HL-60 (cell line): ENCODE data around the gene PTPRN2.

Experiments used
- DNase-seq, 2 experiments: peaks; one replicate each; pipeline ENCODE4 v3.0.0-alpha.2; 2010 to 2020; ENCODE audit warnings: low read depth in 1 of 2, low spot score in 1 of 2
- H3K27ac ChIP-seq: fragments of 250-450 bp; sonication (Bioruptor Pico); replicated peaks from 2 replicates; pipeline ENCODE4 v1.5.1; 2020; ENCODE audit warnings: mild to moderate bottlenecking, moderate library complexity
- H3K27me3 ChIP-seq: fragments of 250-450 bp; sonication (Bioruptor Pico); 2 replicates; pipeline ENCODE4 v1.5.1; 2021; ENCODE audit warnings: mild to moderate bottlenecking, moderate library complexity; ENCODE audit not compliant: insufficient read depth, poor library complexity, severe bottlenecking
- H3K4me3 ChIP-seq: replicated peaks from 2 replicates; pipeline ENCODE4 v1.5.1; 2011; ENCODE audit warnings: mild to moderate bottlenecking, control low read depth, low read length; ENCODE audit not compliant: insufficient read depth
- GABPA ChIP-seq: IDR thresholded peaks from 2 replicates; pipeline ENCODE4 v1.6.1; 2012; ENCODE audit warnings: low read depth
- POLR2AphosphoS5 ChIP-seq: IDR thresholded peaks from 2 replicates; pipeline ENCODE4 v1.6.1; 2012; ENCODE audit warnings: low read depth
- SPI1 ChIP-seq: IDR thresholded peaks from 2 replicates; pipeline ENCODE4 v1.6.1; 2012; ENCODE audit warnings: low read depth, mild to moderate bottlenecking, borderline replicate concordance
- TF ChIP-seq, protein P1 (sequence below): IDR thresholded peaks from 2 replicates; pipeline ENCODE4 v1.6.1; 2012; ENCODE audit warnings: low read depth; ENCODE audit not compliant: insufficient replicate concordance
- TF ChIP-seq, protein P2 (sequence below): IDR thresholded peaks from one replicate; pipeline ENCODE4 v1.5.1; 2011; ENCODE audit warnings: low read length, control low read depth, inconsistent platforms; ENCODE audit not compliant: insufficient read depth

Gene PTPRN2

DNA sequence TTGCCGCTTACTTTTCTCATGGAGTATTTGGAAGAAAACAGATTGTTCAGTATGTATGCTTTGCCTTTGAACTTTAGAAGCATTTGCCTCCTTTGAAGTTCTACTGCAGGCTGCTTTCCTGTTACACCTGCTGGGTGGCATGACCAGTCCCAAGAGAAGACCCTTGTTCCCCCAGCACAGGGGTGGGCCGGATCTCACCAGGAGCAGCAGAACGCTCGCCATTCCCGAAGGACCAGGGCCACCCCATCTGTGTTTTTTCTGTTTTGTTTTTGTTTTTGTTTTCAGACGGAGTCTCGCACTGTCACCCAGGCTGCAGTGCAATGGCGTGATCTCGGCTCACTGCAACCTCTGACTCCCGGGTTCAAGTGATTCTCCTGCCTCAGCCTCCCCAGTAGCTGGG, 493.6 kb downstream of the PTPRN2 start:
- no peak overlapping the region for H3K4me3 ChIP-seq
- TF ChIP-seq POLR2AphosphoS5 = no peak
- TF ChIP-seq GABPA = no peak
- TF ChIP-seq, protein P1, sequence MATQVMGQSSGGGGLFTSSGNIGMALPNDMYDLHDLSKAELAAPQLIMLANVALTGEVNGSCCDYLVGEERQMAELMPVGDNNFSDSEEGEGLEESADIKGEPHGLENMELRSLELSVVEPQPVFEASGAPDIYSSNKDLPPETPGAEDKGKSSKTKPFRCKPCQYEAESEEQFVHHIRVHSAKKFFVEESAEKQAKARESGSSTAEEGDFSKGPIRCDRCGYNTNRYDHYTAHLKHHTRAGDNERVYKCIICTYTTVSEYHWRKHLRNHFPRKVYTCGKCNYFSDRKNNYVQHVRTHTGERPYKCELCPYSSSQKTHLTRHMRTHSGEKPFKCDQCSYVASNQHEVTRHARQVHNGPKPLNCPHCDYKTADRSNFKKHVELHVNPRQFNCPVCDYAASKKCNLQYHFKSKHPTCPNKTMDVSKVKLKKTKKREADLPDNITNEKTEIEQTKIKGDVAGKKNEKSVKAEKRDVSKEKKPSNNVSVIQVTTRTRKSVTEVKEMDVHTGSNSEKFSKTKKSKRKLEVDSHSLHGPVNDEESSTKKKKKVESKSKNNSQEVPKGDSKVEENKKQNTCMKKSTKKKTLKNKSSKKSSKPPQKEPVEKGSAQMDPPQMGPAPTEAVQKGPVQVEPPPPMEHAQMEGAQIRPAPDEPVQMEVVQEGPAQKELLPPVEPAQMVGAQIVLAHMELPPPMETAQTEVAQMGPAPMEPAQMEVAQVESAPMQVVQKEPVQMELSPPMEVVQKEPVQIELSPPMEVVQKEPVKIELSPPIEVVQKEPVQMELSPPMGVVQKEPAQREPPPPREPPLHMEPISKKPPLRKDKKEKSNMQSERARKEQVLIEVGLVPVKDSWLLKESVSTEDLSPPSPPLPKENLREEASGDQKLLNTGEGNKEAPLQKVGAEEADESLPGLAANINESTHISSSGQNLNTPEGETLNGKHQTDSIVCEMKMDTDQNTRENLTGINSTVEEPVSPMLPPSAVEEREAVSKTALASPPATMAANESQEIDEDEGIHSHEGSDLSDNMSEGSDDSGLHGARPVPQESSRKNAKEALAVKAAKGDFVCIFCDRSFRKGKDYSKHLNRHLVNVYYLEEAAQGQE = no peak
- no peak for TF ChIP-seq SPI1
- TF ChIP-seq, protein P2, sequence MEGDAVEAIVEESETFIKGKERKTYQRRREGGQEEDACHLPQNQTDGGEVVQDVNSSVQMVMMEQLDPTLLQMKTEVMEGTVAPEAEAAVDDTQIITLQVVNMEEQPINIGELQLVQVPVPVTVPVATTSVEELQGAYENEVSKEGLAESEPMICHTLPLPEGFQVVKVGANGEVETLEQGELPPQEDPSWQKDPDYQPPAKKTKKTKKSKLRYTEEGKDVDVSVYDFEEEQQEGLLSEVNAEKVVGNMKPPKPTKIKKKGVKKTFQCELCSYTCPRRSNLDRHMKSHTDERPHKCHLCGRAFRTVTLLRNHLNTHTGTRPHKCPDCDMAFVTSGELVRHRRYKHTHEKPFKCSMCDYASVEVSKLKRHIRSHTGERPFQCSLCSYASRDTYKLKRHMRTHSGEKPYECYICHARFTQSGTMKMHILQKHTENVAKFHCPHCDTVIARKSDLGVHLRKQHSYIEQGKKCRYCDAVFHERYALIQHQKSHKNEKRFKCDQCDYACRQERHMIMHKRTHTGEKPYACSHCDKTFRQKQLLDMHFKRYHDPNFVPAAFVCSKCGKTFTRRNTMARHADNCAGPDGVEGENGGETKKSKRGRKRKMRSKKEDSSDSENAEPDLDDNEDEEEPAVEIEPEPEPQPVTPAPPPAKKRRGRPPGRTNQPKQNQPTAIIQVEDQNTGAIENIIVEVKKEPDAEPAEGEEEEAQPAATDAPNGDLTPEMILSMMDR = no peak
- no peak overlapping the region for H3K27ac ChIP-seq
- DNase-seq = no peak
- no peaks in the 10 kb centered on the region for H3K27me3 ChIP-seq

DNA sequence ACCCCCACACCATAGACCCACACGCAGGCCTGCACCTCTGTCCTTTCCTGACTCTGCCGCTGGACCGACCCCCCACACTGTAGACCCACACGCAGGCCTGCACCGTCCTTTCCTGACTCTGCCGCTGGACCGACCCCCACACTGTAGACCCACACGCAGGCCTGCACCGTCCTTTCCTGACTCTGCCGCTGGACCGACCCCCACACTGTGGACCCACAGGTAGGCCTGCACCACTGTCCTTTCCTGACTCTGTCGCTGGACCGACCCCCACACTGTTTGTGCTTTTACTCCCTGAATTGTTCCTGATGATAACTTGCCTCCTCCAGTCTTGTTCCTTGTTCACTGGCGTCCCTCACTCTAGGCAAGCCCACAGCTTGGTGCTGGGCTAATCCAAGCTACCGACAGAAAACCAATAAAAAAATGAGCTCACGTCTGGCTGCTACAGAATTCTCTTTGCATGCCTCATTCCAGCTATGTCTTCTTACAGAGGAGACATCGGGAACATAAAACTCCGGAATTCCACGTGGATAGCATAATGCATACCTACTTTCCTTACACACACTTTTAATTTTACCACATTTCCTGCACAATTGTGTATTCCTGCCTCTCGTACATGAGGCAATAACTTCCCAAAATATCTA, 494.3 kb downstream of the PTPRN2 start:
- H3K27me3 ChIP-seq = no peaks in the 10 kb centered on the region
- DNase-seq = no peak
- no peak overlapping the region for H3K4me3 ChIP-seq
- H3K27ac ChIP-seq = no peak overlapping the region
- TF ChIP-seq POLR2AphosphoS5 (no peak), SPI1 (no peak), GABPA (no peak)
- TF ChIP-seq, protein P1 = no peak
- TF ChIP-seq, protein P2 = no peak

DNA sequence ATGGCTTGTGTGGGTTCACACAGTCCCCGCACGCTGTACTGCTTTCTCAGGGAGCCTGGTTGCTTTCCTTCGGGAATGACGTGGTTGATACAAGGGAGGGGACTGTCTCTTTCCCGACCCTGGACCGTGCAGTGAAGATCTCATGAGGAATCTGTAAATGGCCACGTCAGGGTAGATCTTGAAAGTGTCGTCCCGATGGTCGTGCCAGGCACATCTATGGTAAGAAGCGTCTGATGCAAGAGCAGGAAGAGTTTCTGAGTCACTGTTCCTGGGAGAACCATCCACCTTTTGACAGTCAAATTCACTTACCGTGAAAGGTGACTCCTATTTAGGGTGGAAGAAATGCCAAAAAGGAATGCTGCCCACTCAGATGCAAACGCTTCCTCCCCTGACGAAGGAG, 500.4 kb downstream of the PTPRN2 start:
- Histone ChIP-seq H3K4me3 (no peak overlapping the region), H3K27ac (no peak overlapping the region), H3K27me3 (no peaks in the 10 kb centered on the region)
- TF ChIP-seq, protein P1 = no peak
- no peak for TF ChIP-seq GABPA
- TF ChIP-seq POLR2AphosphoS5 = no peak
- TF ChIP-seq SPI1 = no peak
- TF ChIP-seq, protein P2 = no peak
- DNase-seq = no peak
